Activated T-cell treated with anti-CD3 and anti-CD28 coated beads for 48 hours (primary cell): ENCODE results near the gene UFSP2.

ENCODE experiments used
- DNase-seq: peaks from one replicate; pipeline ENCODE4 v3.0.0-alpha.2; 2020; ENCODE audit warnings: low read depth

Gene UFSP2

GRCh38 chr4:185425647-185426352 is at the start of gene UFSP2:
Gene UFSP2, minus strand, starts transcription at chr4:185425964. Its CDS starts 96 bp downstream, at chr4:185425868.
- DNase-seq, result peak; percentile 78

- no peak for DNase-seq
These were observed 47.5 kb upstream of the UFSP2 start for GRCh38 chr4:185473247-185473646.

DNA sequence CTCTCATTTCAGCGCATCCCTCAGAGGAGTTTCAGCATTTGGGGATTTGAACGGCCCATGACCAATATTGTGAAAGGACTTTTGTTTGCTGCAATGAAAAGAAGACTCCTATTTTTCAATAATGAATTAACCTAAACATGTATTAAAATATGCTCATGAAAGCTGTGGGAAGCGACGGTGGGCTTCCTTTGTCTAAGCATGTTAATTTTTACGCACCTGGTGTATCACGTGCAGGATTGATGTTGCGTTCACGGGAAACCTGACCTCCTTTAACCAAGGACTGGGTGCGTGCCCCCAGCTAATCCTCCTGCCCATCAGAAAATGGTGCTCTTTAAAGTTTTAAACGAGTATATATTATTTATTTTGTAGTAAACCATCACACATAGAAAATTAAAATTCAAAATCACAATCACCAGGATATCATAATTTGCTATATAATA is 46.4 kb upstream of the UFSP2 start:
- DNase-seq, result no peak

GRCh38 chr4:185471235-185472102 is 45.7 kb upstream of the UFSP2 start, which contains the start of gene CCDC110:
Gene CCDC110, minus strand, starts transcription at chr4:185471733. Its CDS starts 50 bp downstream, at chr4:185471683.
- DNase-seq, result peak; percentile 84

DNA sequence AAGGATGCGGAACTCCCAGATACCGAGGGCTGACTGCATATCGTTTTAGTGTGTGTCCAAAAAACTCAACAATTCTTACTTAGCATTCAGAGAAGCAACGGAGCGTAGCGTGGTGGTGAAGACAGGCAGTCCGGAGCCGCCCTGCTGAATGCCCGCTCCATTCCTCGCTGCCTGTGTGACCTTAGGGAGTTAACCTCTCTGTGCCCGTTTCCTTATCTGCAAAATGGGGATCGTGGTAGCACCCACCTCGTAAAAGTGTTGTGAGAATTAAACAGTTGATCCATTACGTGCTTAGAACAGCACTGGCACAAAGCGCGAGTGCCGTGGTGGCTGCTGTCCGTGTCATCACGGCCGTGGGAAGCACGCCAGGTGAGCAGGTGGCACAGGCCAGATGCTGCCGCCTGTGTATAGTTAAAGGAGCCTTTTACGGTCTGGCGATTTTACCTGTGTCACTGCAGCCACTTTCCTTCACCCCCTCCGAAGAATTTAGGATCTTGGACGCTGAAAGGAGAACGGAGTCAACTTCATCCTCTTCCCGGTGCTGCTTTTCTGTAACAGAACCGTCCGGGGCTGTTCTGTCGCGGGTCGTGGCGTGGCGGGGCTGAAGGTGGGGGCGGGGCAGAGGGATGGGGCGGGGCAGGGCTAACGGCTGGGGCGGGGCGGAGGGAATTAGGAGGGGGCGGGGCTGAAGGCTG is 44.9 kb upstream of the UFSP2 start:
- no peak for DNase-seq

GRCh38 chr4:185469580-185470154 is 43.9 kb upstream of the UFSP2 start:
- no peak for DNase-seq

DNA sequence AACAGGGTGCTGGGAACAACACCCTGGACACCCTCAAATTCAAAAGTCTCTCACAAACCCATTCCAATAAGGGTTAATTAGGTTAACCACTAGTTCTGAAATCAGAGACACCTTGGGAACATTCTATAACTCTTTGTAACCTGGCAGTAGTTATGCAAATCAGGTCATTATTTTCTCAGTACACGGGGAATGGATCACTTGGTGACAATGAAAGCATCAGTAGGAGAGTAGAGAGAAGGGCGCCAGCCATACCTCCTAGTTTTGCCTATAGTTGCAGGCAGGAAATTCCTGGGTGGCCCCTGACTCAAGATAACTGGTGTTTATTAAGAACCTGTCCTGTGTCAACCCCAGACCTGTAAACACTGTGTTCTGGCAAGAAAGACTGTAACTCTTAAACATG is 43.2 kb upstream of the UFSP2 start:
- DNase-seq, result no peak

- DNase-seq, result no peak
These were observed 42.2 kb upstream of the UFSP2 start for GRCh38 chr4:185467991-185468390.

GRCh38 chr4:185467101-185467500 is 41.3 kb upstream of the UFSP2 start:
- no peak for DNase-seq

DNA sequence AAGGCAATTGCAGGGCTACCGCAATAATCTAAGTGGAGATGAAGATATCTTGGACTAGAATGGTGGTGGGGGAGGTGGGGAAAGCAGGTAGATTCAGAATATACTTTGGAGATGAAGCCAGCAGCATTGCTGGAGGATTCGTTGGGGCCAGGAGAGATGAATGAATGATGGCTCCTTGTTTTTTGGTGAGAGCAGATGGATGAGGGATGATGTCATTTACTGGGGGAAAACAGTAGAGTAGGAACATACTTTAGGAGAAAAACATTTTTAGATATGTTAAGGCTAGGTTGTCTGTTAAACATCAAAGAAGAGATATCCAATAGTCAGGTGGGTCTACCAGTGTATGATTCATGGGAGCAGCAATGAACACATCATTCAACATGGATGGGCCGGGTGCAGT is 39.9 kb upstream of the UFSP2 start:
- no peak for DNase-seq

DNA sequence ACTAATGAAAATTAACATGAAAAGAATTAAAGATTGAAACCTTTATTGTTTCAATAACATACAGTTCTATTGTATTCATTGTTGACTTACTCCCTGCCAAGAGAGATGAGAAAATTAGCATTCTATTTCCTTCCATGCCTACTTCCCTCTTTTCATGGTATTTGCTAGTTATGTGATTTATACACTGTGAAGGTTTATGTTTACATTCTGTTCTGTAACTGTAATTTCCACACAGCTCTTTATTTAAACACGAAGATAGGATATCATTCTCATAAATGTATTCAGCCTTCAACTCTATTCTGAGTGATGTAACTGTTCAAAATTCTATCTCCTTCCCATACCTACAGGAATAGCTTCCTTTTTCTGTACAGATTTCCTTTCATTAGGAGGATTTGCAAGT is 39.1 kb upstream of the UFSP2 start:
- DNase-seq, result no peak

GRCh38 chr4:185464183-185464582 is 38.4 kb upstream of the UFSP2 start:
- no peak for DNase-seq

- DNase-seq, result no peak
These were observed 37.8 kb upstream of the UFSP2 start for GRCh38 chr4:185463541-185463940.

- DNase-seq, result no peak
These were observed 35.8 kb upstream of the UFSP2 start for GRCh38 chr4:185461565-185461964.

DNA sequence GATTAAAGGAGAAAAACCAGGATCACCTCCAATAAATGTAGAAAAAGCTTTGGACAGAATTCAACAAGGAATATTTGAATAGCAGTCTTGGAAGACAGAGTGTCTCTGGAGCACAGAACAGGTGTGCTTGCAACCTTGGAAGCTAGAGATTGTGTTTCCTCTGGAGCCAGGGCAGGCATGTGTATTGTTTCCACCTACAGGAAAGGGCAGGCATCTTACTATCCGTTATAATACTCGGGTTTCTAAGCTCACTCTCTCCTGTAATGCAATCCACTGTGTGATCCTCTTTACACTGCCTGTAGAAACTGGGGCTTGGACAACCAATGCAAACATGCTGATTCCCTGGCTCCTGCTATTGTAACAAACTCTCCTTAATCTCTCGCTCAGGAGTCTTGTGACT is 31.4 kb upstream of the UFSP2 start:
- DNase-seq, result no peak

DNA sequence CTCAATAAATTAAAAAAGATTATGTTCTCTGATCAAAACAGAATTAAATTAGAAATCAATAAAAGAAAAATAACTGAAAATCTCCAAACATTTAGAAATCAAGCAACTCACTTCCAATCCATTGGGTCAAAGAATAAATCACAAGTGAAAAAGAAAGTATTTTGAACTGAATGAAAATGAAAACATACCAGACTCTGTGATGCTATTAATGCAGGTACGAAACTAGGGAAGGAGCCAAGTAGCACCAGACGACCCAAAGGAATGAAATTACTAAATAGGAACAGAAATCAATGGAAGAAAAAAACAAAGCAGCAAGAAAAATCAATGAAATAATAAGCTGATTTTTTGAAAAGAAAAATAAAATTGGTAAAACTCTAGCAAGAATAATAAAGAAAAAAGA is 30.4 kb upstream of the UFSP2 start:
- no peak for DNase-seq

DNA sequence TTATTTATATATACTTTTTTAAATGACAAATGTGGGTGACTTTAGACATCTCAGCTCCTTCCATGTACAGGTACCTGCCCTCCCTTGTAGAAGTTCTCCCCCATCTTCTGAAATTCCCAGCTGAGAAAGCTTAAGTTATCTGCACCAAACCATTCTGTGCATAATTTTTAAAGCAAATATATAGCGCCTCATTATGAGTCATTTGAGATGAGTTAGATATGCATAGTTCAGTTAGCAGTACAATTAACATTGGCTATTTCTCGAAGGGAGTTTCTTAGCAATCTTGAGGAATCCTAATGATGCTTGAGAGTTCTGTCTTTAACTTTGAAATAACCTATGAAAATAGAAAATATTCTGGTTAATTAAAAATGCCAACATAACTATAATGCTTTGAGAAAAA is 19.4 kb upstream of the UFSP2 start:
- DNase-seq, result no peak

- no peak for DNase-seq
These were observed 15.7 kb upstream of the UFSP2 start for GRCh38 chr4:185441479-185441878.

GRCh38 chr4:185437809-185438208 is 12.0 kb upstream of the UFSP2 start:
- no peak for DNase-seq

DNA sequence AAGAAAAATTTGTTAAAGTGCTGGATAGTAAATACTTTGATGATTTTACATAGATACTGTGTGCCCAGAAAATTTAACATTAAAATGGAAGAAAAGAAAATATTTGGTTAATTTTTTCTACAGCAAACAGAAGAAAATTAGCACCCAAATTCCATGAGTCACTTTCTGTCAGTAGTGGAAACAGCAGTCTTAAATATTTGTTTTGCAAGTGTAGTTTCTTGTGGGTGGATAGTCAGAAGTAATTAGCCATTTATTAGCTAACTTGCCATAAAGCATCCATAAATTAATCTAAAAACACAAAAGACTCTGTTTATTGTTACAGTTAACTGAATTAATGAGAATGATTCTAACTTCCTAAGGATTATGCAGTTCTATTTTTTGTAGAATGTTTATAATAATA is 9.7 kb upstream of the UFSP2 start:
- DNase-seq, result no peak

DNA sequence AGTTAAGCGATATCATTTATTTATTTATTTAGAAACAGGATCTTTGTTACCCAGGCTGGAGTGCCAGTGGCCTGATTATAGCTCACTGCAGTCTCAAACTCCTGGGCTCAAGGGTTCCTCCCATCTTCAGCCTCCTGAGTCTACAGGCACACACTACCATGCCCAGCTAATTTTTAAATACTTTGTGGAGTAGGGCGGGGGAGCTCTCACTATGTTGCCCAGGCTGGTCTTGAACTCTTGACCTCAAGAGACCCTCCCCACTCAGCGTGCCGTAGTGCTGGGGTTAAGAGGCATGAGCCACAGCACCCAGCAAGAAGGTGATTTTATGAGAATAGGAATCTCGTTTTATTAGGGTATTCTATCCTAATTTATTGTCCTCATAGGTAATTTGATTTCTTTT is 3.9 kb upstream of the UFSP2 start:
- DNase-seq, result no peak

GRCh38 chr4:185426960-185427688 is 1.4 kb upstream of the UFSP2 start:
- no peak for DNase-seq
